GM12864 (cell line): ENCODE data around the gene MIA.

Experiments used
- DNase-seq: peaks from one replicate; pipeline ENCODE4 v3.0.0-alpha.2; 2011; ENCODE audit warnings: low read depth
- H3K4me3 ChIP-seq: 2 replicates; pipeline ENCODE4 v1.5.1; 2011; ENCODE audit warnings: mild to moderate bottlenecking, low read depth, low read length, control low read depth
- CTCF ChIP-seq: IDR thresholded peaks from 2 replicates; pipeline ENCODE4 v1.5.1; 2011; ENCODE audit warnings: low read depth, mild to moderate bottlenecking, moderate library complexity, low read length, control low read depth, inconsistent platforms; ENCODE audit errors: missing control alignments

The MIA gene

DNA sequence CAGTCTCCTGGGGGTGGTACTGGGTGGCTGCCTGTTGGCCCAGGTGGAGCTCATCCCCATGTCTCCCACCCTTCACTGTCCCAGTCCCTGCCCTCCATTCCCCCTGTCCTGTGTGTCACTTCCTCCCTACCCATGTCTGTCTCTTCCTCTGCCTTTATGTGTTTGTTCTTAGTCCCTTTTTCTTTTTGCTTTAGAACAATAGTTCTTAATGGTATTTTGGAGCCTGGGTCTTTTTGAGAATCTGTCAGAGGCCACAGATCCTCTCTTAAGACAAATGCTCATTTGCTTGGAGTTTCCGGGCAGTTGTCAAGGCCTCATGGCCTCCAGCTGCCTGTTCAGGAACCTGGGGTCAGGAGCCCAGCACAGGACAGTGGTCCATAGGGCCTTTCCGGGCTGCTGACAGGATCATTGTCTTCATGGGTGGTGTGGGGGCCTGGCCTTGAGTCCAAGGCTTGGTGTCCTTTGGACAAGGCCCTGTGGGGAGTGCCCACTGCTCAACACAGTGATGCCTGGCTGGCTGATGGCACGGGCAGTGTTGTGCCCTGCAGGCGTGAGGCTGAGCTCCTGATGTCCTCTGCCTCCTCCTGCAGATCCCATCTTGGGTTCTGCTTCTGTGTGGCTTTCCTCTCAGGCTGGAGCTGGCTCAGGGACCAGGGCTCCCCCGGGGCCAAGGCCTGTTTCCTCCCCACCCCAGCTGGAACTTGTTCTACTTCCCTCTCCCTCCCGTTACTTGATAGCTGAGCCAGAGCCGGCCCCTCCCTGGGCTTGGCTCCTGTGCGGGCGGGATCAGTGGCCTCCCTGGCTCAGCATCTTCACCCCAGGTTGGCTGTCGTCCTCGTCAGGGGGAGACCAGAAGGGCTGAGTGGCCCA is 27.2 kb downstream of the MIA start:
- DNase-seq, result no peak
- peak overlapping the region; percentile 44 for H3K4me3 ChIP-seq
- no peak for TF ChIP-seq CTCF

GRCh38 chr19:40803170-40803856 is 28.0 kb downstream of the MIA start:
- TF ChIP-seq CTCF, result no peak
- no peak for DNase-seq
- H3K4me3 ChIP-seq, result peak overlapping the region; percentile 44

GRCh38 chr19:40803857-40804782 is 28.8 kb downstream of the MIA start:
- peak; percentile 79 for DNase-seq

DNA sequence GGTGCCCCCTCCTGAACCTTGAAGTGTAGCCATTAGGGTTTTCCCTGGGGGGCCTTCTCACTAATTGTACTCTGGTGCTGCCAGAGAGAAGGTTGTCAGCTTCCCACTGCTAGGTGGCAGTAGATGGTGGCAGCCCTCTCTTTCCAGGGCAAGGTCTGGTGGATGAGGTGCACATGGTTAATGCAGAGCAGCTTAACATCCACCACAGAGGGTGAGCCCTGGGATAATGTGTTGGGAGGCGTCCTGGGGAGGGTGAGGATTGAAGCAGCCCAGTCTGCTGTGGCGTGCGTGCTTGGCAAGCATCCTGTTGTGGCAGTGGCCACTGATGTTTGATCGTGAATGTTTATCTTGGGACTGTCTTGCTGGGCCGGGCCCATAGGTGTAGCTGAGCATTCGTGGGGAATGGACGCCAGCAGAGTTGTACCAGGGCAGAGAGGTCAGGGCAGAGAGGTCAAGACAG is 29.5 kb downstream of the MIA start:
- H3K4me3 ChIP-seq, result no peak overlapping the region
- no peak for TF ChIP-seq CTCF
- DNase-seq, result no peak

More at GRCh38 chr19:40803857-40804782, 28.8 kb downstream of the MIA start:
- TF ChIP-seq CTCF, result no peak
- H3K4me3 ChIP-seq, result no peak overlapping the region; the same call in 1 of the 2 replicates

- DNase-seq, result no peak
- no peak for TF ChIP-seq CTCF
Measured at GRCh38 chr19:40805258-40805868, 30.0 kb downstream of the MIA start.

More at GRCh38 chr19:40805258-40805868, 30.0 kb downstream of the MIA start:
- H3K4me3 ChIP-seq, result no peak overlapping the region
